HepG2 (cell line): Measurements from ENCODE around the gene TCFL5. TPM values are rescaled to one million over a fixed set of nuclear protein-coding genes. Genes with fewer than 3 reads are reported as not detected.

Experiments used
- KAT7 ChIP-seq: IDR thresholded peaks from 2 replicates; pipeline ENCODE4 v1.6.1; 2018; ENCODE audit warnings: borderline replicate concordance, missing compliant biosample characterization
- ONECUT2 ChIP-seq: sonication (generic); formaldehyde crosslinking; IDR thresholded peaks from 2 replicates; pipeline ENCODE4 v1.4.0; 2020; ENCODE audit warnings: missing genetic modification reagents
- POLR2AphosphoS2 ChIP-seq: IDR thresholded peaks from 2 replicates; pipeline ENCODE4 v1.6.1; 2011; ENCODE audit warnings: low read depth, low read length, improper control_type of control experiment
- SNAPC2 ChIP-seq: sonication (generic); formaldehyde crosslinking; IDR thresholded peaks from 2 replicates; pipeline ENCODE4 v1.8.1; 2022; ENCODE audit warnings: mild to moderate bottlenecking, missing genetic modification reagents
- SP4 ChIP-seq: sonication (generic); formaldehyde crosslinking; IDR thresholded peaks from 2 replicates; pipeline ENCODE4 v1.8.1; 2023; ENCODE audit warnings: mild to moderate bottlenecking, missing genetic modification reagents
- SRSF1 ChIP-seq: fragments of 200-400 bp; formaldehyde crosslinking; optimal IDR thresholded peaks from 2 replicates; pipeline ENCODE3; 2017; ENCODE audit warnings: mild to moderate bottlenecking, low read depth, low read length, moderate library complexity
- ZBTB21 ChIP-seq: sonication (generic); formaldehyde crosslinking; IDR thresholded peaks from 2 replicates; pipeline ENCODE4 v1.4.0; 2020; ENCODE audit warnings: missing genetic modification reagents
- ZKSCAN5 ChIP-seq: sonication (generic); formaldehyde crosslinking; IDR thresholded peaks from 2 replicates; pipeline ENCODE4 v1.5.1; 2020; ENCODE audit warnings: mild to moderate bottlenecking, missing genetic modification reagents
- ZNF30 ChIP-seq: sonication (generic); formaldehyde crosslinking; IDR thresholded peaks from 2 replicates; pipeline ENCODE4 v1.5.0; 2020; ENCODE audit warnings: mild to moderate bottlenecking, missing genetic modification reagents
- ZNF432 ChIP-seq: sonication (generic); formaldehyde crosslinking; IDR thresholded peaks from 2 replicates; pipeline ENCODE4 v1.5.0; 2020; ENCODE audit warnings: missing genetic modification reagents, mild to moderate bottlenecking, borderline replicate concordance
- ZNF501 ChIP-seq: sonication (generic); formaldehyde crosslinking; IDR thresholded peaks from 2 replicates; pipeline ENCODE4 v1.5.1; 2020; ENCODE audit warnings: mild to moderate bottlenecking, moderate library complexity, missing genetic modification reagents
- ZNF598 ChIP-seq: sonication (generic); formaldehyde crosslinking; IDR thresholded peaks from 2 replicates; pipeline ENCODE4 v1.5.1; 2020; ENCODE audit warnings: mild to moderate bottlenecking, missing genetic modification reagents, borderline replicate concordance
- ZSCAN21 ChIP-seq: sonication (generic); formaldehyde crosslinking; IDR thresholded peaks from 2 replicates; pipeline ENCODE4 v1.8.0; 2022; ENCODE audit warnings: mild to moderate bottlenecking, missing genetic modification reagents, moderate library complexity, borderline replicate concordance
- polyA plus RNA-seq, 8 experiments: library from polyadenylated mRNA; depleted of rRNA in 3 of 8; stranded (reverse) in 7 of 8; unstranded in 1 of 8; fragments of >200 nt; fragmentation: Illumina TruSeq in 4 of 8; extraction: Trizol in 4 of 8; gene quantifications; 2 replicates each; pipeline versions ENCODE4 v1.2.1 to v1.2.3, GENCODE V29; 2011 to 2016; ENCODE audit warnings: low read depth in 4 of 8, missing spikeins in 1 of 8, mixed read lengths in 1 of 8; ENCODE audit not compliant: insufficient read depth in 1 of 8
- total RNA-seq, 5 experiments: library from RNA; depleted of rRNA; stranded (reverse); fragments of >200 nt; fragmentation: Illumina TruSeq; extraction: Trizol; gene quantifications; 2 replicates each; pipeline ENCODE4 v1.2.3, GENCODE V29; 2016; ENCODE audit warnings: low read depth in 1 of 5
- TF ChIP-seq, protein P1 (sequence below): sonication (generic); formaldehyde crosslinking; IDR thresholded peaks from 2 replicates; pipeline ENCODE4 v1.4.0; 2020; ENCODE audit warnings: missing genetic modification reagents
- TF ChIP-seq, protein P2 (sequence below): sonication (generic); formaldehyde crosslinking; IDR thresholded peaks from 2 replicates; pipeline ENCODE4 v1.9.0; 2021; ENCODE audit warnings: missing genetic modification reagents, borderline replicate concordance

TCFL5 gene
- total and polyA plus RNA-seq, 2 of the 13 experiments (the other 11 are each of a cell fraction or from before 2014, with no cell fraction given), result 14.8 to 20.0 TPM

DNA sequence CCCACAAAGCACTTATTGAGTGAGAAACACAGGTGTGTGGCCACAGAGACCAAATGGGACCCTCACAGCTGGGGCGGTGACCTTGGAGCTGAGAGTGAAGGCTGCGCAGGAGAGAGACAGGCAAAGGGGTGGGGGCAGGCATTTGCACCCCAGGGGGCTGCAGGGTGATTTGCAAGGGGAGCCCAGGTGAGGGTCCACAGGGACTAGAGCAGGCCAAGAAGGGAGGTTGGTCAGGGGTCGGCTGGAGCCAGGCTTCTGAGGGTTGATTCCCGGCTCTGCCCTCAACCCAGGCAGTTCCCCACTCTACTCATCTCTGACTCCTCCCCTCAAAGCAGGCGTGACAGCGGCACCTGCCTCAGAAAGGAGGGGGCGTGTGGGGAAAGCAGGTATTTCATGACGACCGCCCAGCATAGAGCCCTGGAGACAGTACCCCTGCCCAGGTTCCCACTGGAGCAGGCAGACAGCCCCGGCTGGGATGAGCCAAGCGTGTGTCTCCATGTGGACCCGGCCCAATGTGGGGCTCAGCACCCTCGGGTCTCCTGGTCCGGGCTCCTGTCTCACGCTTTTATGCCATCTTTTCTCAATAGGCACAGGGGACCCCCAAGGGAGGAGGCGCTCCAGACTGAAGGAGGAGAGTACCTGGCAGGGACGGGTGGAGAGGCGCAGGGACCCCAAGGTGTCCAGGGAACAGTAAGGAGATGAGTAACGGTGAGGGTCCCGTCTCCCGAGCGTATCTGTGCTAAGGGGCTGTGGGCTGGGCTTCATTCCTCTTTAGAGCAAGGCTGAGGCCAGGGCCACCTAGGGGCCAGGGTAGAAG is 68.5 kb downstream of the TCFL5 start (continued):
- TF ChIP-seq, protein P1, sequence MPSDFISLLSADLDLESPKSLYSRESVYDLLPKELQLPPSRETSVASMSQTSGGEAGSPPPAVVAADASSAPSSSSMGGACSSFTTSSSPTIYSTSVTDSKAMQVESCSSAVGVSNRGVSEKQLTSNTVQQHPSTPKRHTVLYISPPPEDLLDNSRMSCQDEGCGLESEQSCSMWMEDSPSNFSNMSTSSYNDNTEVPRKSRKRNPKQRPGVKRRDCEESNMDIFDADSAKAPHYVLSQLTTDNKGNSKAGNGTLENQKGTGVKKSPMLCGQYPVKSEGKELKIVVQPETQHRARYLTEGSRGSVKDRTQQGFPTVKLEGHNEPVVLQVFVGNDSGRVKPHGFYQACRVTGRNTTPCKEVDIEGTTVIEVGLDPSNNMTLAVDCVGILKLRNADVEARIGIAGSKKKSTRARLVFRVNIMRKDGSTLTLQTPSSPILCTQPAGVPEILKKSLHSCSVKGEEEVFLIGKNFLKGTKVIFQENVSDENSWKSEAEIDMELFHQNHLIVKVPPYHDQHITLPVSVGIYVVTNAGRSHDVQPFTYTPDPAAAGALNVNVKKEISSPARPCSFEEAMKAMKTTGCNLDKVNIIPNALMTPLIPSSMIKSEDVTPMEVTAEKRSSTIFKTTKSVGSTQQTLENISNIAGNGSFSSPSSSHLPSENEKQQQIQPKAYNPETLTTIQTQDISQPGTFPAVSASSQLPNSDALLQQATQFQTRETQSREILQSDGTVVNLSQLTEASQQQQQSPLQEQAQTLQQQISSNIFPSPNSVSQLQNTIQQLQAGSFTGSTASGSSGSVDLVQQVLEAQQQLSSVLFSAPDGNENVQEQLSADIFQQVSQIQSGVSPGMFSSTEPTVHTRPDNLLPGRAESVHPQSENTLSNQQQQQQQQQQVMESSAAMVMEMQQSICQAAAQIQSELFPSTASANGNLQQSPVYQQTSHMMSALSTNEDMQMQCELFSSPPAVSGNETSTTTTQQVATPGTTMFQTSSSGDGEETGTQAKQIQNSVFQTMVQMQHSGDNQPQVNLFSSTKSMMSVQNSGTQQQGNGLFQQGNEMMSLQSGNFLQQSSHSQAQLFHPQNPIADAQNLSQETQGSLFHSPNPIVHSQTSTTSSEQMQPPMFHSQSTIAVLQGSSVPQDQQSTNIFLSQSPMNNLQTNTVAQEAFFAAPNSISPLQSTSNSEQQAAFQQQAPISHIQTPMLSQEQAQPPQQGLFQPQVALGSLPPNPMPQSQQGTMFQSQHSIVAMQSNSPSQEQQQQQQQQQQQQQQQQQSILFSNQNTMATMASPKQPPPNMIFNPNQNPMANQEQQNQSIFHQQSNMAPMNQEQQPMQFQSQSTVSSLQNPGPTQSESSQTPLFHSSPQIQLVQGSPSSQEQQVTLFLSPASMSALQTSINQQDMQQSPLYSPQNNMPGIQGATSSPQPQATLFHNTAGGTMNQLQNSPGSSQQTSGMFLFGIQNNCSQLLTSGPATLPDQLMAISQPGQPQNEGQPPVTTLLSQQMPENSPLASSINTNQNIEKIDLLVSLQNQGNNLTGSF (CRISPR knock-in tag), result no peak
- 0 out of 2 replicates have a peak, but pooled peaks have one; percentile 7 for TF ChIP-seq SNAPC2 (CRISPR knock-in tag)
- peak; percentile 36 for TF ChIP-seq ZNF501 (CRISPR knock-in tag)
- no peak for TF ChIP-seq ZNF432 (CRISPR knock-in tag)
- TF ChIP-seq ONECUT2, result no peak
- TF ChIP-seq SRSF1, result peak; percentile 30
- 0 out of 2 replicates have a peak, but pooled peaks have one; percentile 4 for TF ChIP-seq ZBTB21 (CRISPR knock-in tag)
- TF ChIP-seq ZKSCAN5 (CRISPR knock-in tag), result 0 out of 2 replicates have a peak, but pooled peaks have one; percentile 44
- TF ChIP-seq ZNF30 (CRISPR knock-in tag), result no peak
- TF ChIP-seq ZSCAN21 (CRISPR knock-in tag), result 0 out of 2 replicates have a peak, but pooled peaks have one; percentile 34
- TF ChIP-seq SP4 (CRISPR knock-in tag), result peak; percentile 34; the same call in 1 of the 2 replicates
- 0 out of 2 replicates have a peak, but pooled peaks have one; percentile 79 for TF ChIP-seq ZNF598
- TF ChIP-seq POLR2AphosphoS2, result no peak
- TF ChIP-seq, protein P2, sequence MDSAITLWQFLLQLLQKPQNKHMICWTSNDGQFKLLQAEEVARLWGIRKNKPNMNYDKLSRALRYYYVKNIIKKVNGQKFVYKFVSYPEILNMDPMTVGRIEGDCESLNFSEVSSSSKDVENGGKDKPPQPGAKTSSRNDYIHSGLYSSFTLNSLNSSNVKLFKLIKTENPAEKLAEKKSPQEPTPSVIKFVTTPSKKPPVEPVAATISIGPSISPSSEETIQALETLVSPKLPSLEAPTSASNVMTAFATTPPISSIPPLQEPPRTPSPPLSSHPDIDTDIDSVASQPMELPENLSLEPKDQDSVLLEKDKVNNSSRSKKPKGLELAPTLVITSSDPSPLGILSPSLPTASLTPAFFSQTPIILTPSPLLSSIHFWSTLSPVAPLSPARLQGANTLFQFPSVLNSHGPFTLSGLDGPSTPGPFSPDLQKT (CRISPR knock-in tag), result no peak
- no peak for TF ChIP-seq KAT7
